ENCODE data around the gene RAPGEF4. TPM values are rescaled to one million over a fixed set of nuclear protein-coding genes. Genes with fewer than 3 reads are reported as not detected.

The RAPGEF4 gene
- total RNA-seq, 1 experiment from 2014 or later = not detected

GRCh38 chr2:172949522-172949921 is 213.9 kb downstream of the RAPGEF4 start:
- Histone ChIP-seq H4K20me1 (ENCODE audit: insufficient read depth) (no peaks in the 10 kb centered on the region), H3K27ac (no peak overlapping the region), H3K4me3 (no peak overlapping the region), H3K27me3 (ENCODE audit: insufficient read depth, low read depth) (no peaks in the 10 kb centered on the region), H3K79me2 (ENCODE audit: low read depth) (no peaks in the 10 kb centered on the region), H3K9me3 (ENCODE audit: insufficient read depth, low read depth) (peaks cover 15% of the 10 kb centered on the region; the same call in 1 of the 2 replicates), H3K4me2 (no peak overlapping the region), H2AFZ (no peak overlapping the region), H3K9me2 (ENCODE audit: insufficient read depth) (no peaks in the 10 kb centered on the region), H3K36me3 (ENCODE audit: low read depth) (no peaks in the 10 kb centered on the region), H3F3A (ENCODE audit: insufficient read depth, low read depth) (peaks cover 12% of the 10 kb centered on the region), H3K4me1 (replicated peaks; ENCODE audit: insufficient read depth) (peaks cover 27% of the 10 kb centered on the region)
- intact Hi-C loops (cut with micrococcal nuclease; ENCODE audit: unreplicated experiment) = no loop called here
- no peak for DNase-seq
- ChIA-PET POLR2A (ENCODE audit: unreplicated experiment) (no interaction called here), CTCF (no interaction called here)
- BruUV-seq (replicated peaks) = no TSS peak
- TF ChIP-seq CTCF (conservative IDR thresholded peaks at IDR 0.05) = no peak
- no peak for TF ChIP-seq EZH2 (IDR thresholded peaks at IDR 0.05; ENCODE audit: low read depth)

DNA sequence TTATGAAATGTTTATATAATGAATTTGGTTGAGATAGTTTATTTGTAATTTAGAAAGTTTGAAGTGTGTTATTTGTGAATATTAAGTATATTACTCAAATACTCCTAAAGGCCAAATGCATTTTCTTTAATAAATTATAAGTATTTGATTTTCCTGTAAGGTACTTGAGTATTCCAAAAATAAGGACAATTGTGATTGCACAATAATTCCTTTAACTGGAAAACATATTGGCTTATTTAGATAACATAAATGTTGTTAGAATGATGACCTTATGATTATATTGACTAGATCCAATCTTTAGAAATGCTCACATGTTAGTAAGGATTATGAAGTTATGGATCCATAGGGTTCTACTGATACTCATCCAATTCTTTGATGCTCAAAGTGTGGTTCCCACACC is 214.9 kb downstream of the RAPGEF4 start:
- Histone ChIP-seq H3F3A (ENCODE audit: insufficient read depth, low read depth) (peaks cover 20% of the 10 kb centered on the region), H3K79me2 (ENCODE audit: low read depth) (no peaks in the 10 kb centered on the region), H4K20me1 (ENCODE audit: insufficient read depth) (no peaks in the 10 kb centered on the region), H3K9me2 (ENCODE audit: insufficient read depth) (no peaks in the 10 kb centered on the region), H3K4me1 (replicated peaks; ENCODE audit: insufficient read depth) (peaks cover 38% of the 10 kb centered on the region), H3K27me3 (ENCODE audit: insufficient read depth, low read depth) (no peaks in the 10 kb centered on the region), H3K4me2 (no peak overlapping the region), H3K4me3 (no peak overlapping the region), H3K36me3 (ENCODE audit: low read depth) (no peaks in the 10 kb centered on the region), H3K27ac (no peak overlapping the region), H2AFZ (no peak overlapping the region), H3K9me3 (ENCODE audit: insufficient read depth, low read depth) (peaks cover 15% of the 10 kb centered on the region; the same call in 1 of the 2 replicates)
- ChIA-PET POLR2A (ENCODE audit: unreplicated experiment) (interaction anchor here (0.6 kb wide), 1 partner anchor 114 kb away, joined by 3 read pairs; no protein-coding TSS in a partner anchor), CTCF (no interaction called here)
- intact Hi-C loops (cut with micrococcal nuclease; ENCODE audit: unreplicated experiment) = no loop called here
- DNase-seq = no peak
- no peak for TF ChIP-seq CTCF (conservative IDR thresholded peaks at IDR 0.05)
- no peak for TF ChIP-seq EZH2 (IDR thresholded peaks at IDR 0.05; ENCODE audit: low read depth)
- no TSS peak for BruUV-seq (replicated peaks)

GRCh38 chr2:172951554-172951953 is 215.9 kb downstream of the RAPGEF4 start:
- BruUV-seq (replicated peaks) = no TSS peak
- TF ChIP-seq EZH2 (IDR thresholded peaks at IDR 0.05; ENCODE audit: low read depth) (no peak), CTCF (conservative IDR thresholded peaks at IDR 0.05) (no peak)
- Histone ChIP-seq H3K27me3 (ENCODE audit: insufficient read depth, low read depth) (no peaks in the 10 kb centered on the region), H3K27ac (no peak overlapping the region), H3K4me1 (replicated peaks; ENCODE audit: insufficient read depth) (peaks cover 44% of the 10 kb centered on the region), H3K9me2 (ENCODE audit: insufficient read depth) (no peaks in the 10 kb centered on the region), H3K4me3 (no peak overlapping the region), H3K36me3 (ENCODE audit: low read depth) (no peaks in the 10 kb centered on the region), H3K79me2 (ENCODE audit: low read depth) (no peaks in the 10 kb centered on the region), H3K9me3 (ENCODE audit: insufficient read depth, low read depth) (peaks cover 15% of the 10 kb centered on the region; the same call in 1 of the 2 replicates), H2AFZ (no peak overlapping the region), H3K4me2 (no peak overlapping the region), H3F3A (ENCODE audit: insufficient read depth, low read depth) (peaks cover 20% of the 10 kb centered on the region), H4K20me1 (ENCODE audit: insufficient read depth) (no peaks in the 10 kb centered on the region)
- DNase-seq = peak in 1 of 2 experiments; percentile 41
- intact Hi-C loops (cut with micrococcal nuclease; ENCODE audit: unreplicated experiment) = no loop called here
- ChIA-PET POLR2A (ENCODE audit: unreplicated experiment) (interaction anchor here (0.6 kb wide), 1 partner anchor 115 kb away, joined by 3 read pairs; no protein-coding TSS in a partner anchor), CTCF (no interaction called here)
